Heart left ventricle (tissue), 13 donors: ENCODE data around the gene TPI1.

ENCODE experiments used
- POLR2A ChIP-seq, 2 donors: fragments of 450-650 bp; IDR thresholded peaks; one replicate each; pipeline ENCODE4 v1.6.1; 2017; ENCODE audit warnings: antibody characterized with exemption in 2 of 2, mild to moderate bottlenecking in 2 of 2, moderate library complexity in 2 of 2
- TF ChIP-seq, protein P1 (sequence below), 12 donors: fragments of 200-600 bp; sonication (generic) in 4 of 12; IDR thresholded peaks; one replicate each; pipeline versions ENCODE4 v1.5.0 to v1.8.0; 2018 to 2022; ENCODE audit warnings: antibody characterized with exemption in 12 of 12, mild to moderate bottlenecking in 5 of 12
- donor health status: ischemic (EF 13 %, LVEDD 7.1; RV severe dilation, severe dysfunction).
- donor health status: DM: no; HTN: yes; CAD: no.
- donor health status: DM: no; HTN: no; CAD: no.
- donor health status: ischemic (EF 25% LVEDD 6.9; RV normal size, moderate dysfunction).
- donor health status: ischemic (EF 25% LVEDD 5.7; RV mildly dilated, moderate dysfunction).
- donor health status: ischemic (EF 35%, LVEDD 5.7; RV mildly dilated, moderate dysfunction).
- donor health status: nonischemic (EF 11% LVEDD 7.7; RV severe dilation, severe dysfunction).
- donor health status: DM: yes; HTN: yes; CAD: no.
- donor health status: PGD.
- donor health status: ischemic (EF 29% LVEDD 5.4; RV normal size, mild dysfunction).
- donor health status: nonischemic (EF 23%, LVEDD 6.1; RV moderate dilation, normal function).

DNA sequence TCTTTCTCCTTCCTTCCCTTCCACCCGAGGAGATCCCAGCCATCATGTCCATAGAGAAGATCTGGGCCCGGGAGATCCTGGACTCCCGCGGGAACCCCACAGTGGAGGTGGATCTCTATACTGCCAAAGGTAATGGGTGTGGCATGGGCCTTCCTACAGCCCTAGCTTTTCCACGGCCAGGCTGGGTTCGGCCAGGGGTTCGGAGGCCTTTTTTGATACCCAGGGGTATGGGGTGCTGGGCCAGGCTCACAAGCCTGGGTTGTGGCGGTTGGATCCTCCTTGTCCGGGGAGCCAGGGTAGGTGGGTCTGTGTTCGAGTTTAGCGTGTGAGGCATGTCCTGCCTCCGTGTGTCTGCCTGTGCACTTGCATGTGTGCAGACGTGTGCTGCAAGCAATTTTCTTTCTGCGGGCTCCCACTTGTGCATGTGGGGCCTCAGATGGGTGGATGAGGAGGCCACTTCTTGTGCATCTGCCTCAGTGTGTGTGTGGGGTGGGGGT lies 48.5 kb downstream of the TPI1 start:
- TF ChIP-seq, protein P1, sequence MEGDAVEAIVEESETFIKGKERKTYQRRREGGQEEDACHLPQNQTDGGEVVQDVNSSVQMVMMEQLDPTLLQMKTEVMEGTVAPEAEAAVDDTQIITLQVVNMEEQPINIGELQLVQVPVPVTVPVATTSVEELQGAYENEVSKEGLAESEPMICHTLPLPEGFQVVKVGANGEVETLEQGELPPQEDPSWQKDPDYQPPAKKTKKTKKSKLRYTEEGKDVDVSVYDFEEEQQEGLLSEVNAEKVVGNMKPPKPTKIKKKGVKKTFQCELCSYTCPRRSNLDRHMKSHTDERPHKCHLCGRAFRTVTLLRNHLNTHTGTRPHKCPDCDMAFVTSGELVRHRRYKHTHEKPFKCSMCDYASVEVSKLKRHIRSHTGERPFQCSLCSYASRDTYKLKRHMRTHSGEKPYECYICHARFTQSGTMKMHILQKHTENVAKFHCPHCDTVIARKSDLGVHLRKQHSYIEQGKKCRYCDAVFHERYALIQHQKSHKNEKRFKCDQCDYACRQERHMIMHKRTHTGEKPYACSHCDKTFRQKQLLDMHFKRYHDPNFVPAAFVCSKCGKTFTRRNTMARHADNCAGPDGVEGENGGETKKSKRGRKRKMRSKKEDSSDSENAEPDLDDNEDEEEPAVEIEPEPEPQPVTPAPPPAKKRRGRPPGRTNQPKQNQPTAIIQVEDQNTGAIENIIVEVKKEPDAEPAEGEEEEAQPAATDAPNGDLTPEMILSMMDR (IDR thresholded peaks at IDR 0.05): no peak
- TF ChIP-seq POLR2A (IDR thresholded peaks at IDR 0.05): no peak
